T-helper 1 cell treated with Interleukin-12 subunit alpha and Interleukin-12 subunit beta and Interleukin-4 antibody, amounts not matched to agents 30 ng/mL and 1 ng/mL, for 36 hours (primary cell): ENCODE data around the gene GPR137. TPM values are rescaled to one million over a fixed set of nuclear protein-coding genes. Genes with fewer than 3 reads are reported as not detected.
"Not testable (repeated sequence)": the region's sequence is repeated elsewhere in the genome, so short reads cannot be mapped to it uniquely, and the experiment has no call there.

Source experiments
- intact Hi-C: fragments of 100-400 bp; cut with micrococcal nuclease; formaldehyde crosslinking; loops from one replicate; pipeline ENCODE4 v1.15.1; 2024
- total RNA-seq: library from RNA; stranded (reverse); gene quantifications from 2 replicates; pipeline ENCODE4 v1.2.3, GENCODE V29; 2022

GPR137 gene
- total RNA-seq, 1 donor from 2014 or later = 49.4 TPM

GRCh38 chr11:64299847-64300648 is 14.4 kb downstream of the GPR137 start, which contains the start of gene CATSPERZ:
Gene CATSPERZ, plus strand, starts transcription at chr11:64300358. Its CDS starts 53 bp downstream, at chr11:64300411.
- intact Hi-C loops = no loop called here

GRCh38 chr11:64303109-64304031 is 17.7 kb downstream of the GPR137 start:
- intact Hi-C loops = loop anchor here (1.0 to 2.0 kb wide), 3 partner anchors 52 to 303 kb away; partner anchors contain the start of gene PLCB3

GRCh38 chr11:64304032-64304315 is 18.3 kb downstream of the GPR137 start:
- intact Hi-C loops = loop anchor here (1.0 to 2.0 kb wide), 3 partner anchors 53 to 303 kb away; partner anchors contain the start of gene PLCB3

DNA sequence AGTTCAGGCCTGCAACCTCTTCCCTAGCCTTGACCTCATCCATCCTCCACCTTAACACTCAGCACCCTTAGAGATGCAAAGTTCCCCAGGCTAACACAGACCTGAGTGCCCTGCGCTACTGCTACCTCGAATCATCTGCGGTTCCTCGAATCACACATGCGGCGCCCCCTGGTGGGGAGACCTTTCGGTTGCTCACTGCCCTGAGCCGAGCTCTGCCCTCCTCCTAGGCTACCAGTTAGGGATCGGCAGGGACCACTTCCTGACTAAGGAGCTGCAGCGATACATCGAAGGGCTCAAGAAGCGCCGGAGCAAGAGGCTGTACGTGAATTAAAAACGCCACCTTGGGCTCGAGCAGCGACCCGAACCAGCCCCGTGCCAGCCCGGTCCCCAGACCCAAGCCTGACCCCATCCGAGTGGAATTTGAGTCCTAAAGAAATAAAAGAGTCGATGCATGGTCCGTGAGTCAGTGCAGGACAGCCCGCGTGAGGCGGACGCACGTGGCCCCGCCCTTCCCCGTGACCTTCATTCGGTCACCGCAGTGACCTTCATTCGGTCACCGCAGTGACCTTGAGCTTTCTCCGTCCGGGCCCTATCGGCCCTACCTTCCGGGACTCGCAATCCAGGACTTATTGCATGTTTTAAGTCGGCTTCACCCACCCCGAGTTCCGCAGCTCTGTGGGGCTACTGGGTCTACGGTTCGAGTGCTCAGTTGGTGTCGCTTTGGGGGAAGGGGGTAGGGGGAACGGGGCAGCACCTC is 18.8 kb downstream of the GPR137 start:
- intact Hi-C loops = loop anchor here (1.0 to 2.0 kb wide), 14 partner anchors 13 to 466 kb away; partner anchors contain the start of genes CCDC88B, COX8A, DNAJC4 and FKBP2

DNA sequence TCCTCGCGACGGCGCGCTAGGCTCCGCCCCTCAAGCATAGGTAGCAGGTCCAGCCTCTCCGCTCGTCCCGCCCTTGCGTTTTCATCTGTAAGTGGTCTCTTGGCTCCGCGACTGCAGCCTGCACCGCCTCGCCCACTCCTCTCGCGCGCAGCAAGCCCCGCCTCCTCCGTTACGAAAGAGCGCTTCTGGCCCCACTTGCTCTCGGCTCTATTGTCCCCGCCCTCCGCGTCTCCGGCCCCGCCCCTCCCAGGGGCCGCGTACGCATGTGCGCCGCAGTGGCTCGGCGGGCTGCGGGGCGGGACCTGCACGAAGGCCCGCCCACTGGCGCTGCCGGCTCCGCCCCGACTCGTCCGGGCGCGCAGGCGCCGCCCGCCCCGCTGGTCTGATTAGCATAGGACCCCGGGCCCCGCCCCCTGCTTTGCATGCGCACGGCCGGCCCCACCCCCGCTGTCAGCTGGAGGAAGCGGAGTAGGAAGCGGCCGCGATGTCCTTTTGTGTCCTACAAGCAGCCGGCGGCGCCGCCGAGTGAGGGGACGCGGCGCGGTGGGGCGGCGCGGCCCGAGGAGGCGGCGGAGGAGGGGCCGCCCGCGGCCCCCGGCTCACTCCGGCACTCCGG is 19.5 kb downstream of the GPR137 start, which contains the start of gene ESRRA:
Gene ESRRA (plus strand): TSS at position 450 of the 616 bp plus-strand sequence. CDS start 1,656 bp downstream, outside the sequence.
- intact Hi-C loops = loop anchor here (1.0 to 2.0 kb wide), 12 partner anchors 12 to 467 kb away; partner anchors contain the start of genes CCDC88B, COX8A, DNAJC4 and FKBP2

GRCh38 chr11:64305691-64306562 is 20.3 kb downstream of the GPR137 start:
- intact Hi-C loops = loop anchor here (1.0 to 2.0 kb wide), 12 partner anchors 11 to 468 kb away; partner anchors contain the start of genes CCDC88B, COX8A, DNAJC4 and FKBP2

GRCh38 chr11:64306563-64306875 is 20.9 kb downstream of the GPR137 start:
- intact Hi-C loops = no loop called here

DNA sequence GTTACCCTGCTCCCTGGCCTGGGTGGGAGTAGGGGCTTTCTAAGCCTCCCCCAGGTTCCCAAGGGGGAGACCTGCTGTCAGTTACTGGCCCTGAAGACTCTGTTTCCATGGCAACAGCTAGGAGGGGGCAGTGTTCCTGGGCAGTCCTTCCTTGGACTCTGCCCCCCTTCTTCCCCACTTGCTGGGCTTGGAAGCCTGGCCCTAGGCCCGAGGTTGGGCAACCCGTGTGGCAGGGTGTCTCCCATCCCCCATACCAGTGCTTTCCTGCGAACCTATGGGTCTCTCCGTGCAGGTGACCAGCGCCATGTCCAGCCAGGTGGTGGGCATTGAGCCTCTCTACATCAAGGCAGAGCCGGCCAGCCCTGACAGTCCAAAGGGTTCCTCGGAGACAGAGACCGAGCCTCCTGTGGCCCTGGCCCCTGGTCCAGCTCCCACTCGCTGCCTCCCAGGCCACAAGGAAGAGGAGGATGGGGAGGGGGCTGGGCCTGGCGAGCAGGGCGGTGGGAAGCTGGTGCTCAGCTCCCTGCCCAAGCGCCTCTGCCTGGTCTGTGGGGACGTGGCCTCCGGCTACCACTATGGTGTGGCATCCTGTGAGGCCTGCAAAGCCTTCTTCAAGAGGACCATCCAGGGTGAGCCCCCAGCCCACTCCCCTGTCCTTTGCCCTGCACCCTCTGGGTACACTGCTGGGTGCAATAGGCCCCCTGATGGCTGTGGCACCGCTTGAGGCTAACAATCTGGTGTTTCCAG is 21.4 kb downstream of the GPR137 start:
- intact Hi-C loops = no loop called here

- intact Hi-C loops = not testable (repeated sequence)
These were observed 22.1 kb downstream of the GPR137 start for GRCh38 chr11:64307795-64308194.

DNA sequence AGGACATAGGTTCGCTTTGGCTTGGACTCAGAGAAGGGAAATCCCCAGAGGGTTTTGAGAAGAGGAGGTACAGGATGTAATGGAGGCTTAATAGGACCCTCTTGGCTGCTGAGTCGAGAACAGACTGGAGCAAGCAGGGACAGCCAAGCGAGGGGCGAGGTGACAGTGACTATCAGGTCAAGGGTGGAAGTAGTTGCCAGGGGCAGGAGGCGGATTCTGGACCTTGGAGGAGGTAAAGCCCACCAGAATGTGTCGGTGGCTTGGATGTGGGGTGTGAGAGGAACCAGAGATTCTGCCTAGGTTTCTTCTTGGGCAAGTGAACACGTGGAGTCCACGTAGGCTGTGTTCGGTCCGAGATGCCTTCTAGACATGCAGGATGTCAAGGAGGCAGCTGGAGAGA is 27.3 kb downstream of the GPR137 start:
- intact Hi-C loops = no loop called here

GRCh38 chr11:64313491-64314145 is 28.0 kb downstream of the GPR137 start:
- intact Hi-C loops = no loop called here

DNA sequence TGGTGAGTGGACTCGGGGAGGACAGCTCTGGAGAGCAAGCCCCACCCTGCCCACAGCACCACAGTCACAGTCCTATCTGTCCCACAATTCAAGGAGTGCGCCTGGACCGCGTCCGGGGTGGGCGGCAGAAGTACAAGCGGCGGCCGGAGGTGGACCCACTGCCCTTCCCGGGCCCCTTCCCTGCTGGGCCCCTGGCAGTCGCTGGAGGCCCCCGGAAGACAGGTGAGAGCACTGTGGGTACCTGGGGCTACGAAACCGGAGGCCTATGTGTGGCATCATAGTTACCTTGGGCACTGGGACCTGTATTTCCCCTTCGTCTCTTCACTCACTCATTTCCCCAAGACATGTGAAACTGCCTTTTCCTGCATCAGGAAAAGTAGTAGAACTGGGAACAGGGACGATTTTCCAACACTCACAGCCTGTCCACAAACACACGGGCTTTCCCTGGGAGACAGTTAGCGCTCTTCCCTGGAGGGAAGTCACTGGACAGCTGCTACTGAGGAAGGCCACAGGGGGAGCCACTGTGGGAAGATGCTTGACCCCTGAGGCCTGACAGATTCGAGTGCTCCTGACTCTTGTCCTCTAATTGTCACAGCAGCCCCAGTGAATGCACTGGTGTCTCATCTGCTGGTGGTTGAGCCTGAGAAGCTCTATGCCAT is 28.6 kb downstream of the GPR137 start:
- intact Hi-C loops = no loop called here

- intact Hi-C loops = loop anchor here (5.0 kb wide), 1 partner anchor 1952 kb away; the partner anchor contains the start of gene RAB1B
These were observed 29.3 kb downstream of the GPR137 start for GRCh38 chr11:64314805-64315561.

- intact Hi-C loops = loop anchor here (5.0 kb wide), 1 partner anchor 1951 kb away; the partner anchor contains the start of gene RAB1B
These were observed 30.2 kb downstream of the GPR137 start for GRCh38 chr11:64315667-64316526.

GRCh38 chr11:64316672-64317324 is 31.1 kb downstream of the GPR137 start:
- intact Hi-C loops = loop anchor here (1.0 to 5.0 kb wide), 8 partner anchors 11 to 1951 kb away; partner anchors contain the start of genes ESRRA, GPR137, OTUB1 and RAB1B
